Activated gamma-delta T cell treated with anti-CD3 and anti-CD28 coated beads, Interleukin-2, amount 50 U/mL, for 16 hours (primary cell): ENCODE data around the gene LEMD1.

ENCODE experiments used
- DNase-seq: peaks from one replicate; pipeline ENCODE4 v3.0.0-alpha.2; 2020; ENCODE audit warnings: low read depth

The LEMD1 gene

GRCh38 chr1:205421798-205422197 is at the start of gene LEMD1:
Gene LEMD1 (minus strand): TSS chr1:205422056. CDS start chr1:205420536, 1,520 bp downstream.
- DNase-seq, result no peak

- DNase-seq, result no peak
These were observed 48.3 kb upstream of the LEMD1 start for GRCh38 chr1:205470131-205470530.

- DNase-seq, result no peak
These were observed 44.9 kb upstream of the LEMD1 start for GRCh38 chr1:205466595-205467220.

- DNase-seq, result no peak
These were observed 43.5 kb upstream of the LEMD1 start for GRCh38 chr1:205465392-205465791.

- no peak for DNase-seq
These were observed 37.1 kb upstream of the LEMD1 start for GRCh38 chr1:205458777-205459566.

GRCh38 chr1:205456868-205457745 is 35.3 kb upstream of the LEMD1 start:
- DNase-seq, result no peak

- no peak for DNase-seq
These were observed 34.6 kb upstream of the LEMD1 start for GRCh38 chr1:205456383-205456867.

- DNase-seq, result no peak
These were observed 33.9 kb upstream of the LEMD1 start, which contains the start of gene BLACAT1 for GRCh38 chr1:205455581-205456382. Gene BLACAT1 (minus strand): TSS chr1:205456045.

GRCh38 chr1:205454903-205455335 is 33.1 kb upstream of the LEMD1 start:
- DNase-seq, result no peak

- no peak for DNase-seq
These were observed 31.6 kb upstream of the LEMD1 start for GRCh38 chr1:205453466-205453865.

- no peak for DNase-seq
These were observed 31.1 kb upstream of the LEMD1 start for GRCh38 chr1:205452933-205453332.

GRCh38 chr1:205452364-205452763 is 30.5 kb upstream of the LEMD1 start:
- DNase-seq, result no peak

GRCh38 chr1:205451759-205452164 is 29.9 kb upstream of the LEMD1 start:
- no peak for DNase-seq

GRCh38 chr1:205451202-205451601 is 29.3 kb upstream of the LEMD1 start:
- no peak for DNase-seq

- DNase-seq, result no peak
These were observed 28.6 kb upstream of the LEMD1 start for GRCh38 chr1:205450448-205450847.

GRCh38 chr1:205449750-205450443 is 28.0 kb upstream of the LEMD1 start:
- no peak for DNase-seq

GRCh38 chr1:205449254-205449749 is 27.4 kb upstream of the LEMD1 start:
- DNase-seq, result no peak

GRCh38 chr1:205448540-205449253 is 26.8 kb upstream of the LEMD1 start:
- DNase-seq, result no peak

GRCh38 chr1:205447457-205448341 is 25.8 kb upstream of the LEMD1 start:
- no peak for DNase-seq
